ENCODE results near the gene ZNF195. TPM values are rescaled to one million over a fixed set of nuclear protein-coding genes. Genes with fewer than 3 reads are reported as not detected.

The ZNF195 gene
- total and polyA plus RNA-seq, 2 experiments from 2014 or later = 101 to 116 TPM

DNA sequence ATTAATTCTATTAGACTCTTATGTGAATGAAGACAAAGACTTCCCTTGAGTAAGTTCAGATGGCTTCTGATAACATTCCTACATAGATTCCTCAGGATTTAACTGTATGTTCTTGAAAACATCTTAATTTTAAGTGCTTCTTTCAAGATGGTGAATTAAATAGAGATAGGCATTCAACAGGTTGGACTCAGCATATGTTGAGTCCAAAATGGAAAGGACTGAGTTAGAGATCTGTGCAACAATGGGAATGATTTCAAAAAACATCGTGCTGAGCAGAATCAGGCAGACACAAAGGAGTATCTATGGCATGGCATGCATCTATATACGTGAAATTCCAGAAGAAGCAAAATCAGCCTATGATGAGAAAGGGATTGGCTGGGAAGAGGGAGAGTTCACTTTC is 36.2 kb downstream of the ZNF195 start:
- Histone ChIP-seq H3K4me2 (no peak overlapping the region), H3K4me3 (no peak overlapping the region), H3F3A (replicated peaks; ENCODE audit: low read depth) (no peaks in the 10 kb centered on the region), H3K9me2 (ENCODE audit: insufficient read depth) (no peaks in the 10 kb centered on the region; the same call in 1 of the 2 replicates), H3K27ac (ENCODE audit: low read depth) (no peak overlapping the region), H3K79me2 (replicated peaks; ENCODE audit: insufficient read depth) (no peaks in the 10 kb centered on the region), H3K27me3 (ENCODE audit: insufficient read depth) (no peaks in the 10 kb centered on the region), H2AFZ (no peak overlapping the region), H3K4me1 (ENCODE audit: insufficient read depth) (no peaks in the 10 kb centered on the region), H3K36me3 (ENCODE audit: insufficient read depth) (no peaks in the 10 kb centered on the region; the same call in 1 of the 2 replicates), H4K20me1 (replicated peaks; ENCODE audit: insufficient read depth) (no peaks in the 10 kb centered on the region)
- ATAC-seq (no peak), DNase-seq (ENCODE audit: low spot score) (no peak)
- peaks cover 20% of the 10 kb centered on the region for H3K4me1 Mint-ChIP-seq
- H3K4me3 Mint-ChIP-seq = no peak overlapping the region
- H3K9me3 Mint-ChIP-seq = peaks cover 12% of the 10 kb centered on the region
- peaks cover 14% of the 10 kb centered on the region for H3K36me3 Mint-ChIP-seq (ENCODE audit: low read depth)
- peaks cover 2% of the 10 kb centered on the region for H3K27me3 Mint-ChIP-seq (ENCODE audit: insufficient read depth, low read depth, poor library complexity)
- no peak for TF ChIP-seq ZNF114 (CRISPR knock-in tag; IDR thresholded peaks at IDR 0.05)
- no peak for TF ChIP-seq NANOG (IDR thresholded peaks at IDR 0.05; ENCODE audit: borderline replicate concordance)
- no peak for TF ChIP-seq EZH2phosphoT487 (IDR thresholded peaks at IDR 0.05; ENCODE audit: unreplicated experiment)
- TF ChIP-seq STAT1 (IDR thresholded peaks at IDR 0.05; ENCODE audit: unreplicated experiment) = no peak
- TF ChIP-seq ZNF331 (CRISPR knock-in tag; IDR thresholded peaks at IDR 0.05; ENCODE audit: low read depth) = no peak
- TF ChIP-seq, protein P1, sequence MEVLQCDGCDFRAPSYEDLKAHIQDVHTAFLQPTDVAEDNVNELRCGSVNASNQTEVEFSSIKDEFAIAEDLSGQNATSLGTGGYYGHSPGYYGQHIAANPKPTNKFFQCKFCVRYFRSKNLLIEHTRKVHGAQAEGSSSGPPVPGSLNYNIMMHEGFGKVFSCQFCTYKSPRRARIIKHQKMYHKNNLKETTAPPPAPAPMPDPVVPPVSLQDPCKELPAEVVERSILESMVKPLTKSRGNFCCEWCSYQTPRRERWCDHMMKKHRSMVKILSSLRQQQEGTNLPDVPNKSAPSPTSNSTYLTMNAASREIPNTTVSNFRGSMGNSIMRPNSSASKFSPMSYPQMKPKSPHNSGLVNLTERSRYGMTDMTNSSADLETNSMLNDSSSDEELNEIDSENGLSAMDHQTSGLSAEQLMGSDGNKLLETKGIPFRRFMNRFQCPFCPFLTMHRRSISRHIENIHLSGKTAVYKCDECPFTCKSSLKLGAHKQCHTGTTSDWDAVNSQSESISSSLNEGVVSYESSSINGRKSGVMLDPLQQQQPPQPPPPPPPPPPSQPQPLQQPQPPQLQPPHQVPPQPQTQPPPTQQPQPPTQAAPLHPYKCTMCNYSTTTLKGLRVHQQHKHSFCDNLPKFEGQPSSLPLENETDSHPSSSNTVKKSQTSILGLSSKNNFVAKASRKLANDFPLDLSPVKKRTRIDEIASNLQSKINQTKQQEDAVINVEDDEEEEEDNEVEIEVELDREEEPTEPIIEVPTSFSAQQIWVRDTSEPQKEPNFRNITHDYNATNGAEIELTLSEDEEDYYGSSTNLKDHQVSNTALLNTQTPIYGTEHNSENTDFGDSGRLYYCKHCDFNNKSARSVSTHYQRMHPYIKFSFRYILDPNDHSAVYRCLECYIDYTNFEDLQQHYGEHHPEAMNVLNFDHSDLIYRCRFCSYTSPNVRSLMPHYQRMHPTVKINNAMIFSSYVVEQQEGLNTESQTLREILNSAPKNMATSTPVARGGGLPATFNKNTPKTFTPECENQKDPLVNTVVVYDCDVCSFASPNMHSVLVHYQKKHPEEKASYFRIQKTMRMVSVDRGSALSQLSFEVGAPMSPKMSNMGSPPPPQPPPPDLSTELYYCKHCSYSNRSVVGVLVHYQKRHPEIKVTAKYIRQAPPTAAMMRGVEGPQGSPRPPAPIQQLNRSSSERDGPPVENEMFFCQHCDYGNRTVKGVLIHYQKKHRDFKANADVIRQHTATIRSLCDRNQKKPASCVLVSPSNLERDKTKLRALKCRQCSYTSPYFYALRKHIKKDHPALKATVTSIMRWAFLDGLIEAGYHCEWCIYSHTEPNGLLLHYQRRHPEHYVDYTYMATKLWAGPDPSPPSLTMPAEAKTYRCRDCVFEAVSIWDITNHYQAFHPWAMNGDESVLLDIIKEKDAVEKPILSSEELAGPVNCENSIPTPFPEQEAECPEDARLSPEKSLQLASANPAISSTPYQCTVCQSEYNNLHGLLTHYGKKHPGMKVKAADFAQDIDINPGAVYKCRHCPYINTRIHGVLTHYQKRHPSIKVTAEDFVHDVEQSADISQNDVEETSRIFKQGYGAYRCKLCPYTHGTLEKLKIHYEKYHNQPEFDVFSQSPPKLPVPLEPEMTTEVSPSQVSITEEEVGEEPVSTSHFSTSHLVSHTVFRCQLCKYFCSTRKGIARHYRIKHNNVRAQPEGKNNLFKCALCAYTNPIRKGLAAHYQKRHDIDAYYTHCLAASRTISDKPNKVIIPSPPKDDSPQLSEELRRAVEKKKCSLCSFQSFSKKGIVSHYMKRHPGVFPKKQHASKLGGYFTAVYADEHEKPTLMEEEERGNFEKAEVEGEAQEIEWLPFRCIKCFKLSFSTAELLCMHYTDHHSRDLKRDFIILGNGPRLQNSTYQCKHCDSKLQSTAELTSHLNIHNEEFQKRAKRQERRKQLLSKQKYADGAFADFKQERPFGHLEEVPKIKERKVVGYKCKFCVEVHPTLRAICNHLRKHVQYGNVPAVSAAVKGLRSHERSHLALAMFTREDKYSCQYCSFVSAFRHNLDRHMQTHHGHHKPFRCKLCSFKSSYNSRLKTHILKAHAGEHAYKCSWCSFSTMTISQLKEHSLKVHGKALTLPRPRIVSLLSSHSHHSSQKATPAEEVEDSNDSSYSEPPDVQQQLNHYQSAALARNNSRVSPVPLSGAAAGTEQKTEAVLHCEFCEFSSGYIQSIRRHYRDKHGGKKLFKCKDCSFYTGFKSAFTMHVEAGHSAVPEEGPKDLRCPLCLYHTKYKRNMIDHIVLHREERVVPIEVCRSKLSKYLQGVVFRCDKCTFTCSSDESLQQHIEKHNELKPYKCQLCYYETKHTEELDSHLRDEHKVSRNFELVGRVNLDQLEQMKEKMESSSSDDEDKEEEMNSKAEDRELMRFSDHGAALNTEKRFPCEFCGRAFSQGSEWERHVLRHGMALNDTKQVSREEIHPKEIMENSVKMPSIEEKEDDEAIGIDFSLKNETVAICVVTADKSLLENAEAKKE (CRISPR knock-in tag; IDR thresholded peaks at IDR 0.05) = no peak
- no peak for TF ChIP-seq CREB1 (CRISPR knock-in tag; IDR thresholded peaks at IDR 0.05; ENCODE audit: low read depth)
- TF ChIP-seq, protein P2, sequence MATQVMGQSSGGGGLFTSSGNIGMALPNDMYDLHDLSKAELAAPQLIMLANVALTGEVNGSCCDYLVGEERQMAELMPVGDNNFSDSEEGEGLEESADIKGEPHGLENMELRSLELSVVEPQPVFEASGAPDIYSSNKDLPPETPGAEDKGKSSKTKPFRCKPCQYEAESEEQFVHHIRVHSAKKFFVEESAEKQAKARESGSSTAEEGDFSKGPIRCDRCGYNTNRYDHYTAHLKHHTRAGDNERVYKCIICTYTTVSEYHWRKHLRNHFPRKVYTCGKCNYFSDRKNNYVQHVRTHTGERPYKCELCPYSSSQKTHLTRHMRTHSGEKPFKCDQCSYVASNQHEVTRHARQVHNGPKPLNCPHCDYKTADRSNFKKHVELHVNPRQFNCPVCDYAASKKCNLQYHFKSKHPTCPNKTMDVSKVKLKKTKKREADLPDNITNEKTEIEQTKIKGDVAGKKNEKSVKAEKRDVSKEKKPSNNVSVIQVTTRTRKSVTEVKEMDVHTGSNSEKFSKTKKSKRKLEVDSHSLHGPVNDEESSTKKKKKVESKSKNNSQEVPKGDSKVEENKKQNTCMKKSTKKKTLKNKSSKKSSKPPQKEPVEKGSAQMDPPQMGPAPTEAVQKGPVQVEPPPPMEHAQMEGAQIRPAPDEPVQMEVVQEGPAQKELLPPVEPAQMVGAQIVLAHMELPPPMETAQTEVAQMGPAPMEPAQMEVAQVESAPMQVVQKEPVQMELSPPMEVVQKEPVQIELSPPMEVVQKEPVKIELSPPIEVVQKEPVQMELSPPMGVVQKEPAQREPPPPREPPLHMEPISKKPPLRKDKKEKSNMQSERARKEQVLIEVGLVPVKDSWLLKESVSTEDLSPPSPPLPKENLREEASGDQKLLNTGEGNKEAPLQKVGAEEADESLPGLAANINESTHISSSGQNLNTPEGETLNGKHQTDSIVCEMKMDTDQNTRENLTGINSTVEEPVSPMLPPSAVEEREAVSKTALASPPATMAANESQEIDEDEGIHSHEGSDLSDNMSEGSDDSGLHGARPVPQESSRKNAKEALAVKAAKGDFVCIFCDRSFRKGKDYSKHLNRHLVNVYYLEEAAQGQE (IDR thresholded peaks at IDR 0.05; ENCODE audit: unreplicated experiment) = no peak
- TF ChIP-seq, protein P3, sequence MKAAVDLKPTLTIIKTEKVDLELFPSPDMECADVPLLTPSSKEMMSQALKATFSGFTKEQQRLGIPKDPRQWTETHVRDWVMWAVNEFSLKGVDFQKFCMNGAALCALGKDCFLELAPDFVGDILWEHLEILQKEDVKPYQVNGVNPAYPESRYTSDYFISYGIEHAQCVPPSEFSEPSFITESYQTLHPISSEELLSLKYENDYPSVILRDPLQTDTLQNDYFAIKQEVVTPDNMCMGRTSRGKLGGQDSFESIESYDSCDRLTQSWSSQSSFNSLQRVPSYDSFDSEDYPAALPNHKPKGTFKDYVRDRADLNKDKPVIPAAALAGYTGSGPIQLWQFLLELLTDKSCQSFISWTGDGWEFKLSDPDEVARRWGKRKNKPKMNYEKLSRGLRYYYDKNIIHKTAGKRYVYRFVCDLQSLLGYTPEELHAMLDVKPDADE (IDR thresholded peaks at IDR 0.05) = no peak
- TF ChIP-seq POLR2AphosphoS5 (IDR thresholded peaks at IDR 0.05; ENCODE audit: low read depth) = no peak
- no peak for TF ChIP-seq JUNB (IDR thresholded peaks at IDR 0.05; ENCODE audit: unreplicated experiment)
- TF ChIP-seq, protein P4, sequence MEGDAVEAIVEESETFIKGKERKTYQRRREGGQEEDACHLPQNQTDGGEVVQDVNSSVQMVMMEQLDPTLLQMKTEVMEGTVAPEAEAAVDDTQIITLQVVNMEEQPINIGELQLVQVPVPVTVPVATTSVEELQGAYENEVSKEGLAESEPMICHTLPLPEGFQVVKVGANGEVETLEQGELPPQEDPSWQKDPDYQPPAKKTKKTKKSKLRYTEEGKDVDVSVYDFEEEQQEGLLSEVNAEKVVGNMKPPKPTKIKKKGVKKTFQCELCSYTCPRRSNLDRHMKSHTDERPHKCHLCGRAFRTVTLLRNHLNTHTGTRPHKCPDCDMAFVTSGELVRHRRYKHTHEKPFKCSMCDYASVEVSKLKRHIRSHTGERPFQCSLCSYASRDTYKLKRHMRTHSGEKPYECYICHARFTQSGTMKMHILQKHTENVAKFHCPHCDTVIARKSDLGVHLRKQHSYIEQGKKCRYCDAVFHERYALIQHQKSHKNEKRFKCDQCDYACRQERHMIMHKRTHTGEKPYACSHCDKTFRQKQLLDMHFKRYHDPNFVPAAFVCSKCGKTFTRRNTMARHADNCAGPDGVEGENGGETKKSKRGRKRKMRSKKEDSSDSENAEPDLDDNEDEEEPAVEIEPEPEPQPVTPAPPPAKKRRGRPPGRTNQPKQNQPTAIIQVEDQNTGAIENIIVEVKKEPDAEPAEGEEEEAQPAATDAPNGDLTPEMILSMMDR (conservative IDR thresholded peaks at IDR 0.05; ENCODE audit: low read depth in 2 of 2) = no peak
- TF ChIP-seq EZH2 (IDR thresholded peaks at IDR 0.05; ENCODE audit: low read depth, unreplicated experiment) = no peak
- no peak overlapping the region for H3K27ac Mint-ChIP-seq
